Stimulated activated naive CD8-positive, alpha-beta T cell treated with anti-CD3 and anti-CD28 coated beads, Interleukin-15, Interleukin-2, amounts not matched to agents 100 ng/mL and 50 ng/mL, for 24 hours (primary cell): ENCODE measurements around the gene STIP1.

Experiments
- H3K27ac Mint-ChIP-seq: one replicate; pipeline ENCODE4 v1.8.0; 2021; ENCODE audit warnings: mild to moderate bottlenecking, mixed read lengths
- H3K27me3 Mint-ChIP-seq: one replicate; pipeline ENCODE4 v1.8.0; 2021; ENCODE audit warnings: mixed read lengths
- H3K36me3 Mint-ChIP-seq: one replicate; pipeline ENCODE4 v1.8.0; 2021; ENCODE audit warnings: low read depth, mixed read lengths
- H3K4me1 Mint-ChIP-seq: one replicate; pipeline ENCODE4 v1.8.0; 2021; ENCODE audit warnings: low read depth, mixed read lengths
- H3K4me3 Mint-ChIP-seq: one replicate; pipeline ENCODE4 v1.8.0; 2021; ENCODE audit warnings: mild to moderate bottlenecking, mixed read lengths
- H3K9me3 Mint-ChIP-seq: one replicate; pipeline ENCODE4 v1.8.0; 2021; ENCODE audit warnings: mixed read lengths

Gene STIP1

GRCh38 chr11:64220271-64220670 is 34.3 kb downstream of the STIP1 start:
- Mint-ChIP-seq H3K9me3 (no peaks in the 10 kb centered on the region), H3K4me3 (no peak overlapping the region), H3K27me3 (no peaks in the 10 kb centered on the region), H3K36me3 (peaks cover 22% of the 10 kb centered on the region), H3K4me1 (peaks cover 13% of the 10 kb centered on the region), H3K27ac (no peak overlapping the region)

GRCh38 chr11:64220798-64221197 is 34.8 kb downstream of the STIP1 start:
- Mint-ChIP-seq H3K27me3 (no peaks in the 10 kb centered on the region), H3K4me1 (peaks cover 10% of the 10 kb centered on the region), H3K9me3 (no peaks in the 10 kb centered on the region), H3K27ac (no peak overlapping the region), H3K36me3 (peaks cover 21% of the 10 kb centered on the region), H3K4me3 (no peak overlapping the region)

- no peaks in the 10 kb centered on the region for H3K27me3 Mint-ChIP-seq
- H3K27ac Mint-ChIP-seq = no peak overlapping the region
- no peak overlapping the region for H3K4me3 Mint-ChIP-seq
- H3K9me3 Mint-ChIP-seq = no peaks in the 10 kb centered on the region
- H3K36me3 Mint-ChIP-seq = peaks cover 14% of the 10 kb centered on the region
- peaks cover 13% of the 10 kb centered on the region for H3K4me1 Mint-ChIP-seq
Observed at GRCh38 chr11:64222651-64223000, 36.7 kb downstream of the STIP1 start.

- H3K36me3 Mint-ChIP-seq = peaks cover 14% of the 10 kb centered on the region
- no peaks in the 10 kb centered on the region for H3K27me3 Mint-ChIP-seq
- no peak overlapping the region for H3K27ac Mint-ChIP-seq
- H3K4me3 Mint-ChIP-seq = no peak overlapping the region
- H3K9me3 Mint-ChIP-seq = no peaks in the 10 kb centered on the region
- H3K4me1 Mint-ChIP-seq = peaks cover 18% of the 10 kb centered on the region
Observed at GRCh38 chr11:64223001-64223651, 37.2 kb downstream of the STIP1 start.

GRCh38 chr11:64224151-64224890 is 38.4 kb downstream of the STIP1 start:
- H3K9me3 Mint-ChIP-seq = no peaks in the 10 kb centered on the region
- H3K4me1 Mint-ChIP-seq = peaks cover 29% of the 10 kb centered on the region
- no peaks in the 10 kb centered on the region for H3K27me3 Mint-ChIP-seq
- H3K4me3 Mint-ChIP-seq = peak overlapping the region; percentile 87
- peak overlapping the region; percentile 28 for H3K27ac Mint-ChIP-seq
- peaks cover 5% of the 10 kb centered on the region for H3K36me3 Mint-ChIP-seq

- Mint-ChIP-seq H3K4me3 (peak overlapping the region; percentile 87), H3K27ac (peak overlapping the region; percentile 74), H3K27me3 (no peaks in the 10 kb centered on the region), H3K9me3 (no peaks in the 10 kb centered on the region), H3K4me1 (peaks cover 36% of the 10 kb centered on the region), H3K36me3 (peaks cover 5% of the 10 kb centered on the region)
Observed at GRCh38 chr11:64224891-64225607, 39.1 kb downstream of the STIP1 start.

GRCh38 chr11:64225608-64226506 is 39.9 kb downstream of the STIP1 start, which contains the start of the genes NUDT22 and TRPT1:
TSS of gene NUDT22 (plus strand) at chr11:64226274. CDS start at chr11:64226653, 379 bp downstream.
TSS of gene TRPT1 (minus strand) at chr11:64226186. CDS start at chr11:64225860, 326 bp downstream.
- Mint-ChIP-seq H3K36me3 (peaks cover 5% of the 10 kb centered on the region), H3K27me3 (no peaks in the 10 kb centered on the region), H3K9me3 (no peaks in the 10 kb centered on the region), H3K4me1 (peaks cover 39% of the 10 kb centered on the region), H3K27ac (peak within 1 kb of the TSS; percentile 81), H3K4me3 (peak within 1 kb of the TSS; percentile 87)

GRCh38 chr11:64226507-64227051 is 40.6 kb downstream of the STIP1 start:
- Mint-ChIP-seq H3K9me3 (no peaks in the 10 kb centered on the region), H3K4me1 (peaks cover 44% of the 10 kb centered on the region), H3K27me3 (no peaks in the 10 kb centered on the region), H3K4me3 (peak overlapping the region; percentile 87), H3K36me3 (peaks cover 5% of the 10 kb centered on the region), H3K27ac (peak overlapping the region; percentile 77)

- Mint-ChIP-seq H3K27me3 (no peaks in the 10 kb centered on the region), H3K36me3 (peaks cover 5% of the 10 kb centered on the region), H3K4me3 (peak overlapping the region; percentile 87), H3K9me3 (no peaks in the 10 kb centered on the region), H3K4me1 (peaks cover 51% of the 10 kb centered on the region), H3K27ac (peak overlapping the region; percentile 77)
Observed at GRCh38 chr11:64227405-64227956, 41.5 kb downstream of the STIP1 start.

- H3K27me3 Mint-ChIP-seq = no peaks in the 10 kb centered on the region
- H3K36me3 Mint-ChIP-seq = no peaks in the 10 kb centered on the region
- peak overlapping the region; percentile 86 for H3K4me3 Mint-ChIP-seq
- no peaks in the 10 kb centered on the region for H3K9me3 Mint-ChIP-seq
- H3K4me1 Mint-ChIP-seq = peaks cover 60% of the 10 kb centered on the region
- peak overlapping the region; percentile 85 for H3K27ac Mint-ChIP-seq
Observed at GRCh38 chr11:64229090-64229743, 43.2 kb downstream of the STIP1 start.

GRCh38 chr11:64229744-64230170 is 43.8 kb downstream of the STIP1 start:
- Mint-ChIP-seq H3K36me3 (no peaks in the 10 kb centered on the region), H3K27me3 (no peaks in the 10 kb centered on the region), H3K9me3 (no peaks in the 10 kb centered on the region), H3K4me3 (peak overlapping the region; percentile 86), H3K4me1 (peaks cover 60% of the 10 kb centered on the region), H3K27ac (peak overlapping the region; percentile 85)

- Mint-ChIP-seq H3K27ac (peak within 1 kb of the TSS; percentile 85), H3K4me3 (peak within 1 kb of the TSS; percentile 86), H3K4me1 (peaks cover 58% of the 10 kb centered on the region), H3K9me3 (no peaks in the 10 kb centered on the region), H3K27me3 (no peaks in the 10 kb centered on the region), H3K36me3 (no peaks in the 10 kb centered on the region)
Observed at GRCh38 chr11:64230171-64230984, 44.4 kb downstream of the STIP1 start, which contains the start of gene DNAJC4. TSS of gene DNAJC4 (plus strand) at chr11:64230548. CDS start at chr11:64230855, 307 bp downstream.

GRCh38 chr11:64230985-64231365 is 45.0 kb downstream of the STIP1 start:
- Mint-ChIP-seq H3K36me3 (no peaks in the 10 kb centered on the region), H3K9me3 (no peaks in the 10 kb centered on the region), H3K27me3 (no peaks in the 10 kb centered on the region), H3K4me1 (peaks cover 59% of the 10 kb centered on the region), H3K4me3 (peak overlapping the region; percentile 86), H3K27ac (peak overlapping the region; percentile 85)
